Activated T-cell treated with anti-CD3 and anti-CD28 coated beads for 4 hours (primary cell): ENCODE data around the gene C11orf91.
"Not testable (repeated sequence)": the region's sequence is repeated elsewhere in the genome, so short reads cannot be mapped to it uniquely, and the experiment has no call there.

Source experiments
- DNase-seq: peaks from one replicate; pipeline ENCODE4 v3.0.0-alpha.2; 2020

C11orf91 gene

DNA sequence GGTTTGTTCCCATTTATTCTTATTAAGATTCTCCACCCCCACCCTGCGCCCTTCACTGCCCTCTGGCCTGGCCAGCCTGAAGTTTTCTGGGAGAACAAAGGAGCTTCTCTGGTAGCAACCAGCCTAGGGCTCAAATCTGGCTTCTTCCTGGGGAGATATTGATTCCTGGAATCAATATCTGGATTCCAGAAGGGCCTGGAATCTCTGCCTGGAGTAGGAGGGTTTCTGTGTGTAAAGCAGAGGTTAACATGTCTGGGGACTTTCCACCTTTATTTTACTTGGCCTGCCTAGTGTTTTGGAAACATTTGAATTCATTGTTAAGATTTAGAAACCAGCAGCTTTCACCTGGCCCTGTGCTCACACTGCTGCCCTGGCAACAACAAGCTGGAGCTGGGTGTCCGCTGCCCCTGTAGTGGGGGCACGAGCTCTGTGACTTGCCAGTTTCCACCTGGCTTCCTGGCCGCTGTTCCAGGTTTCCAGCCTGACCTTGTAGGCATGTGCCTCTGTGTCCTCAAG lies 5.5 kb downstream of the C11orf91 start:
- no peak for DNase-seq

DNA sequence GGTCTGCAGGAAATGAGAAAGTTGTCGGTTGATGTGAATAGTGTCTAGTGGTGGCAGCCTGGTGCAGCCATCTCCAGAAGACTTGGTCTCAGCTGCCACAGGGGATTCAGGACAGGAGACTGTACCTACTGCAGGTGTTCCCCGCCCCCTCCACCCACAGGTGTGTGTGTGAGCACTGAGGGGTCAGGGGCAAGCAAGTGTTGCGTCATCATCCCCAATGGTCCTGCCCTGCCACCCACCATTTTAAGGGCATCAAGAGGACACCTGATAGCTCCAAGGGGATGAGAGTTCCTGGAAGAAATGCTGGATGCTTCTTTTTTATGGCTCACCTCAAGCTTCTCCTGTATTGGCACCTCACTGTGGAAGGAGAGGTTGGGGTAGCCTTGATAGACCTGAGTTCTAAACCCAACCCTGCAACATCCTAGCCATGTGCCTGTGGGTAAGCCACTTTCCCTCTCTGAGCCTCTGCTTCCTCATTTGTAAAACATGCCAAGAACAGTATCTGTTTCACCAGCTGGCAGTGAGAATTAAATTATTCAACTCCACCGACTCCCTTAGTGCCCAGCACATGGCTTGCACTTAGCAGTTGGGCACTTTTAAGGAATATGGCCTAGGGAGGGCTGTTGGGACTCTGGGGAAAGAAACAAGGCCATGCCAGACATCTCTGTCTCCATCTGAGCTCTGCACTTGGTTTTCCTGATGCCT lies 6.1 kb downstream of the C11orf91 start:
- no peak for DNase-seq

GRCh38 chr11:33692541-33692940 lies 8.1 kb downstream of the C11orf91 start:
- DNase-seq: no peak

- DNase-seq: no peak
Measured at GRCh38 chr11:33692013-33692504, 8.6 kb downstream of the C11orf91 start.

GRCh38 chr11:33691066-33691864 lies 9.4 kb downstream of the C11orf91 start:
- DNase-seq: no peak

GRCh38 chr11:33690290-33691065 lies 10.1 kb downstream of the C11orf91 start:
- no peak for DNase-seq

DNA sequence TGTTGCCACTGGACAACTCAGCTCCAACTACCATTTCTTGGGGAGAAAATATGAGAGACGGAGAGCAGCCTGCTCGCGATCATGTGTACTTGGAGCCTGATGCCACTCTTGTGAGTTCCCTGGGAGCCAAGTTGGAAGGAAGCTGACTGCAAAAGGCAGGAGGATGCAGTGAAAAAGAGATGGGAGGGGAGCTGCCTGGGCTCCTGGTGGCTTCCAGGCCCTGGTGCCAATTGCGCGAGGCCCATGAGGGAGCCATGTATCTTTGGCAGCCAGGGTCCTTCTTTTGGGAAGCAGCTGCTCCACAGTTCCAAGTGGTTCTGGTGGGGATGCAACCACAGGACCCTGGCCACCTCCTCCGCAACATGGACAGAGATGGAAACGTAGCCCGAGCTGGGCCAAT lies 11.1 kb downstream of the C11orf91 start:
- DNase-seq: no peak

DNA sequence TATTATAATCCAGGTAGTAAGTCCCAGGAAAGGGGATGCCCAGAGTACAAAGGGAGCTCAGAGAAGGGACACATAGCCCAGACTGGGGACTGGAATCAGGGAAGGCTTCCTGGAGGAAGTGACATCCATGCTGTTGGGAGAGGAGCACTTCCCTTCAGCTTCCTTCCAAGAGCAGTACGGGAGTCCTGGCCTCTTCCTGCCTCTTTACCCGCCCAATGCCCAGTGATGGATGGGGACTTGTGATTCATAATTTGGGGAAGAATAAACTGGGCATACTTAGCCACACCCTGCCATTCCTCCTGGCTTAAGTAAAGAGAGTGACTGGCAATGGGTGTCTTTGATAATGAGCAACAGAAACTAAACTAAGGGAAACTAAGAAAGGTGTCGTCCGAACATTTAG lies 11.5 kb downstream of the C11orf91 start:
- DNase-seq: no peak

GRCh38 chr11:33687733-33688479 lies 12.7 kb downstream of the C11orf91 start:
- no peak for DNase-seq

DNA sequence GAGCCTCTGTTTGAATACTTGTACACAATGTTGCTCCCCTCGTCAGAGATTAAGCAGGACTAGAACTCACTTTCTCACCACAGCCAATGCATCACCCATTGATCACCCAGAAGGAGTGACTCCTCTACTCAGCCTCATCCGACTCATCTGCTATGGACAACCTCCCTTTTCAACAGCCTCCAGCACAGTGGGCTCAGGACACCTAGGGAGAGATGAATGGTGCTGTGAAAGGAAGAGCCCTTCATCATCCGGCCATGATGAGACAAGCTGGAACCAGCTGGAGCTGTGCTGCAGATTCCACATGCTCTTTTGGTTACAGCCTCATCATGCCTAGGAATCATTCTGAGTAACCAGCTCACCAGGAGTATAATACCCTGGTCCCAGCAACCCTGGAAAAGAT lies 15.5 kb downstream of the C11orf91 start:
- no peak for DNase-seq

DNA sequence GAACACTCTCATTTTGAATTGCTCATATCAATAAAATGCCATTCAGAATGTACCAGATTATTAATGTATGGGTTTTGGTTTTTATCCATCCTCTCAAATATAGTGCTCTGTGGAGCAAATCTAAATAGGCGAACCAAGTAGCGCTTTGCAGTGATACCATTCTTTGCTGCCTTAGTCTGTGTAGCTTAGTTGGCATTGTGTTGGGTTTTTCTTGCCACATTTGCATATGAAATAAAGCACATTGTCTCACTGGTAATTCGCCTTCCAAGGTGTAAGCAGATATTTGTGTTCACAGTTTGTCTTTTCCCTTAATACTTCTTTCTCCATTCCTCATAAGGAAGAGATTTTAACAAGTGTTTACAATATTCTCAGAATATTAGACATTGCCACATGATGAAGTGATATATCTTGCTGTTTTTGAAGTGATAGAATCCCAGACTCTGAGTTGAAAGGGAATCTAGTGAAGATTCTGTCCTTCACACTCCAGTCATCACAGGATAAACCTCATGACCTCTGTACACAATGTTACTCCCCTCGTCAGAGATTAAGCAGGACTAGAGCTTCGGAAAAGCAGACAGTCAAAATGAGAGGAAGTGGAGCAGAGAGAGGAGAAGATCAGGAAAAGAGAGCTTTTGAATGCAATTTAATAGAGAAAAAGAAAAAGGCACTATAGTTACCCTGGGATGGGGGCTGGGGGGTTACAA lies 16.5 kb downstream of the C11orf91 start:
- no peak for DNase-seq

GRCh38 chr11:33682446-33682845 lies 18.2 kb downstream of the C11orf91 start:
- DNase-seq: no peak

GRCh38 chr11:33682019-33682418 lies 18.6 kb downstream of the C11orf91 start:
- DNase-seq: no peak

- not testable (repeated sequence) for DNase-seq
Measured at GRCh38 chr11:33678616-33679015, 22.0 kb downstream of the C11orf91 start.

DNA sequence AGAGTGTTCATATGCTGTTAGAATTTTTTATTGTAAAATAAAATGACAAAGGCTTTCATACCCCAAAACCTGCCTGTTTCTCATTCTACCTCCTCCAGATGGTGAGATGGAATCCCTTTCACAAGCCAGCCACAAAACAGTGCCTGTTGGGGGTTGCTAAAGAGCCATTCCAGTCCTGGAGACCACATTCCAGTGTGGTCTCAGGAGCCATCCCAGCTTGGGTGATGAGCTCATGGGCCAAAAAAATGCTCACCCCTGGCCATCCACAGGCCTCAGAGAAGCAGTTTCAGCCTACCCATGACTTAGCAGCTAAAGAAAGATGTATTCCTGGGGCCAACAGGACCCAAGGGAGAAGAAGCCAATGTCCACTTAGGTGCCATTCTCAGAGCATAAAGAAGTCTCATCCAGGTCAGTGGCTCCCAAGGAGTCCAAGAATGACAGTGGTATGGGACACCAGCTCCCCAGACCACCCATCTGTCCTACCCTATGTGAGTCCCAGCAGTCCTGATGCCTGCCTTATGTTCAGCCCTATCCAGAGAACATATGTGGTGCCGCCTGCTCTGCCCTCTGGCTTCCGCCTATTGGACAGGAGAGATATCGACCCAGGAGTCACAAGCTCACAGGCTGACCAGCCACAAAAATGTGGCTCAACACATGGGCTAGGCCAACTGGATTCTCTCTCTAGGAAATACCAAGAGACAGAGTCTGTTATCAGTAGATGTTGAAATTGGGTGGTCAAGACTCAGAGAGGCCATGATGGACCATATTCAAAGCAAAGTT lies 26.4 kb downstream of the C11orf91 start:
- no peak for DNase-seq

DNA sequence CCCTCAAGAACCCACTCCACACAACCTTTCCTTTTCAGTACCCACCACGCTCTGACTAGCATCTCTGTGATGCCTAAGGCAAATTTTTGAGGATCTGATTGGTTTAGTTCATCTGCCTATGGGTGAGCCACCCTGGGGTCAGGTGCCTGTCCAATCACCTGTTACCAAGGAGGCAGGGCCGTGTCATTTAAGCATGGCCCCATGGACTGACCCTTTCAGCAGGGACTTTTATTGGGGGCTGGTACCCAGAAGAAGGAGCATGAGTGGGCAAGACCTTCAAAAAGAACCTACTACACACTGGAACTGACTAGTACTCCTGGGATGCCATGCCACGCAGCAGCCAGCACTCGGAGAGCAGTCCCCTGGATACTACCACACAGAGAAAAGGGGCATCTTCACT lies 28.4 kb downstream of the C11orf91 start:
- DNase-seq: no peak

- DNase-seq: no peak
Measured at GRCh38 chr11:33670250-33671011, 30.2 kb downstream of the C11orf91 start.

GRCh38 chr11:33669598-33670249 lies 30.9 kb downstream of the C11orf91 start:
- DNase-seq: no peak

DNA sequence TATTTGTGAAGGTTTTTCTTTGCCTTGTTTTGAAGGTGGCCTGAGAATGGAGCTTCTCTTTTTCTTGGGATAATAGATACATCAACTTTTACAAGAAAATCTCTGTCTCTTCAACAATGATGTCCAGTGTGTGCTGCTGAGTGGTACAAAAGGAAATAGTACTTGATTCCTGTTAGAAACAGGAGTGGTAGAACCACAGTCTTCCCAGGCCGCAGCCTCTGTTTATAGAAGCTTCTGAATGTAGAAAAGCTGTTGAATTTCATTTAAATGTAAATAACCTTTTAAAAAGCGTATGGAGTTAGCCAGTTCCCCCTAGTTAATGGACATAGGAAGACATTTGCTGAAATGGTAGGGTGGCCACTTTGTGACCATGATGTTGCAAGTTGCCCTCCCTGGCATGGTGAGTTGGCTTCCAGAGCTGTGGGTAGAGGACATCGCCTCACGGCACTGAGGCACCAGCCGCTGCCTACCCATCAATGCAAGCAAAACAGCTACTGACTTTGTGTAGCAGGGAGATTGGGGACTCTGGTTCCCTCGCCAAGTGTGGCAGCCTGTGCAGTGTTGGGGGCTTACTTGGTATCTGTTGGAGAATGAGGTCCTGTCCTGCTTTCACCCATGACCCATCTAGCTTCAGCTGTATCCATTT lies 31.6 kb downstream of the C11orf91 start:
- no peak for DNase-seq
